Adrenal gland (tissue), 12 donors: ENCODE results near the gene RABGAP1L. TPM values are rescaled to one million over a fixed set of nuclear protein-coding genes. Genes with fewer than 3 reads are reported as not detected.

Experiments
- DNase-seq, 7 donors: peaks; one replicate each; pipeline ENCODE4 v3.0.0-alpha.2; 2019 to 2020
- H3K27ac ChIP-seq, 5 donors: fragments of 200-600 bp; sonication (generic) in 4 of 5; 1 replicate in 3 of 5; 2 replicates in 2 of 5; pipeline versions ENCODE4 v1.5.1 to v1.8.0; 2016 to 2020; ENCODE audit warnings: mild to moderate bottlenecking in 1 of 5
- H3K27me3 ChIP-seq: fragments of 200-600 bp; 2 replicates; pipeline ENCODE4 v1.8.0; 2021
- H3K36me3 ChIP-seq, 2 donors: fragments of 200-600 bp; replicated peaks in 1 of 2; 1 replicate in 1 of 2; 2 replicates in 1 of 2; pipeline versions ENCODE4 v1.5.1 to v1.8.0; 2018 to 2022
- H3K4me1 ChIP-seq, 2 donors: fragments of 200-600 bp; replicated peaks in 1 of 2; 1 replicate in 1 of 2; 2 replicates in 1 of 2; pipeline versions ENCODE4 v1.5.1 to v1.8.0; 2018 to 2021
- H3K4me3 ChIP-seq, 4 donors: fragments of 200-600 bp; sonication (generic) in 3 of 4; one replicate each; pipeline ENCODE4 v1.5.1; 2016 to 2018
- H3K9me3 ChIP-seq, 3 donors: fragments of 200-600 bp; sonication (generic) in 1 of 3; replicated peaks in 1 of 3; 1 replicate in 2 of 3; 2 replicates in 1 of 3; pipeline versions ENCODE4 v1.5.1 to v1.8.0; 2016 to 2021
- POLR2A ChIP-seq, 2 donors: fragments of 450-650 bp; IDR thresholded peaks; one replicate each; pipeline ENCODE4 v1.6.1; 2017; ENCODE audit warnings: antibody characterized with exemption in 2 of 2, mild to moderate bottlenecking in 2 of 2, moderate library complexity in 1 of 2
- WGBS, 4 donors: extraction: QIAGEN DNeasy Blood & Tissue Kit in 2 of 4; methylation state at CpG; one replicate each; pipeline versions ENCODE4 v1.1.5 to v1.1.7; 2013 to 2017; 5-methylcytosine and 5-hydroxymethylcytosine counted together
- intact Hi-C, 2 donors: fragments of 100-400 bp; cut with DNase I; formaldehyde crosslinking; loops; one replicate each; pipeline versions ENCODE4 v1.14.1 to v1.15.0; 2022 to 2023
- polyA plus RNA-seq, 3 donors: library from polyadenylated mRNA; stranded (reverse); fragments of 200-250 nt in 2 of 3; fragments of 350-450 nt in 1 of 3; fragmentation: Illumina TruSeq in 1 of 3; extraction: RNeasy Lipid Tissue Mini Kit (QIAGEN cat#74804) in 1 of 3; gene quantifications; one replicate each; pipeline ENCODE4 v1.2.3, GENCODE V29; 2013 to 2014
- total RNA-seq, 9 donors: library from RNA; depleted of rRNA in 4 of 9; stranded (reverse); fragments of >200 nt in 4 of 9; fragments of 120-200 nt in 1 of 9; fragmentation: NEBNext Ultra II Directional in 1 of 9; extraction: Animal tissue kit (Norgen Biotek cat#: 25700) in 1 of 9; gene quantifications; one replicate each; pipeline versions ENCODE4 v1.1.0 to v1.2.4, GENCODE V29; 2013 to 2023
- TF ChIP-seq, protein P1 (sequence below), 6 experiments: fragments of 450-650 bp in 4 of 6; fragments of 200-600 bp in 2 of 6; sonication (generic) in 1 of 6; IDR thresholded peaks; 1 replicate in 5 of 6; 2 replicates in 1 of 6; pipeline versions ENCODE4 v1.5.1 to v1.8.0; 2016 to 2021; ENCODE audit warnings: antibody characterized with exemption in 6 of 6, mild to moderate bottlenecking in 2 of 6, moderate library complexity in 1 of 6
- donor health status: healthy with polysubstance abuse.
- donor health status: Bipolar disorder and iron deficiency.
- donor health status: DM: yes; HTN: yes; CAD: no.
- donor health status: DM: no; HTN: no; CAD: no.
- donor health status: DM: no; HTN: no; CAD: no.
- donor health status: DM: yes; HTN: yes; CAD: no.

RABGAP1L gene
- total and polyA plus RNA-seq, 12 donors, result 10.4 to 29.9 (median 19.7) TPM

- no peaks in the 10 kb centered on the region for H3K9me3 ChIP-seq
- no peaks in the 10 kb centered on the region for H3K27me3 ChIP-seq
- intact Hi-C loops, result no loop called here
- TF ChIP-seq POLR2A (IDR thresholded peaks at IDR 0.05), result no peak
- TF ChIP-seq, protein P1, sequence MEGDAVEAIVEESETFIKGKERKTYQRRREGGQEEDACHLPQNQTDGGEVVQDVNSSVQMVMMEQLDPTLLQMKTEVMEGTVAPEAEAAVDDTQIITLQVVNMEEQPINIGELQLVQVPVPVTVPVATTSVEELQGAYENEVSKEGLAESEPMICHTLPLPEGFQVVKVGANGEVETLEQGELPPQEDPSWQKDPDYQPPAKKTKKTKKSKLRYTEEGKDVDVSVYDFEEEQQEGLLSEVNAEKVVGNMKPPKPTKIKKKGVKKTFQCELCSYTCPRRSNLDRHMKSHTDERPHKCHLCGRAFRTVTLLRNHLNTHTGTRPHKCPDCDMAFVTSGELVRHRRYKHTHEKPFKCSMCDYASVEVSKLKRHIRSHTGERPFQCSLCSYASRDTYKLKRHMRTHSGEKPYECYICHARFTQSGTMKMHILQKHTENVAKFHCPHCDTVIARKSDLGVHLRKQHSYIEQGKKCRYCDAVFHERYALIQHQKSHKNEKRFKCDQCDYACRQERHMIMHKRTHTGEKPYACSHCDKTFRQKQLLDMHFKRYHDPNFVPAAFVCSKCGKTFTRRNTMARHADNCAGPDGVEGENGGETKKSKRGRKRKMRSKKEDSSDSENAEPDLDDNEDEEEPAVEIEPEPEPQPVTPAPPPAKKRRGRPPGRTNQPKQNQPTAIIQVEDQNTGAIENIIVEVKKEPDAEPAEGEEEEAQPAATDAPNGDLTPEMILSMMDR (IDR thresholded peaks at IDR 0.05), result no peak
- H3K27ac ChIP-seq, result peak overlapping the region in 3 of 5 donors; percentile 5 to 61 (median 14)
- no peaks in the 10 kb centered on the region for H3K36me3 ChIP-seq
- peaks cover 5 to 9% of the 10 kb centered on the region in 2 donors for H3K4me1 ChIP-seq
- DNase-seq, result peak in 4 of 7 donors; percentile 29 to 56 (median 46)
- H3K4me3 ChIP-seq, result no peak overlapping the region
- 56 to 71% (median 59%) methylated on average over 4 of the region's 4 CpGs for WGBS, 4 donors
Observed at GRCh38 chr1:174976436-174977108, 817.3 kb downstream of the RABGAP1L start.

GRCh38 chr1:174982971-174983689, 823.8 kb downstream of the RABGAP1L start:
- Histone ChIP-seq H3K4me1 (no peaks in the 10 kb centered on the region), H3K36me3 (no peaks in the 10 kb centered on the region), H3K27me3 (no peaks in the 10 kb centered on the region), H3K9me3 (no peaks in the 10 kb centered on the region), H3K4me3 (no peak overlapping the region), H3K27ac (no peak overlapping the region)
- TF ChIP-seq POLR2A (IDR thresholded peaks at IDR 0.05), result no peak
- TF ChIP-seq, protein P1 (IDR thresholded peaks at IDR 0.05), result peak; percentile 48 to 74 (median 62)
- intact Hi-C loops, result loop anchor here in 1 of 2 donors (10.0 kb wide), 1 partner anchor 218 kb away; no protein-coding TSS in a partner anchor
- DNase-seq, result peak in 3 of 7 donors; percentile 18 to 58 (median 49)

DNA sequence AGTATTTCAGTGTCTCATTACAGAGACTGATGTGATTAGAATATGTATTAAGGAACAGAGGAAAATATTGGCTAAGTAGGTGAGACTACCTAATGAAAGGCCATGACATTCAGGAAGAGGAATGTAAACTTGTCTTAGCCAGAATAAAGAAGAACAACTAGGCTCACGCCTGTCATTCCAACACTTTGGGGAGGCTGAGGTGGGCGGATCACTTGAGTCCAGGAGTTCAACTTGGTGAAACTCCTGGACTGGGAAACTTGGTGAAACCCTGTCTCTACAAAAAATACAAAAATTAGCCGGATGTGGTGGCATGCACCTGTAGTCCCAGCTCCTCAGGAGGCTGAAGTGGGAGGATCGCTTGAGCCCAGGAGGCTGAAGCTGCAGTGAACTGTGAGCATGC, 825.6 kb downstream of the RABGAP1L start:
- no peaks in the 10 kb centered on the region for H3K9me3 ChIP-seq
- intact Hi-C loops, result loop anchor here in 1 of 2 donors (10.0 kb wide), 1 partner anchor 220 kb away; no protein-coding TSS in a partner anchor
- no peaks in the 10 kb centered on the region for H3K36me3 ChIP-seq
- no peak overlapping the region for H3K27ac ChIP-seq
- no peak for DNase-seq
- 92 to 97% (median 95%) methylated on average over 4 of the region's 4 CpGs for WGBS, 4 donors
- H3K4me1 ChIP-seq, result peaks cover 7% of the 10 kb centered on the region in 2 donors
- H3K4me3 ChIP-seq, result no peak overlapping the region
- no peaks in the 10 kb centered on the region for H3K27me3 ChIP-seq
- no peak for TF ChIP-seq POLR2A (IDR thresholded peaks at IDR 0.05)
- TF ChIP-seq, protein P1 (IDR thresholded peaks at IDR 0.05), result no peak

- DNase-seq, result no peak
- no peak overlapping the region for H3K4me3 ChIP-seq
- H3K27ac ChIP-seq, result no peak overlapping the region
- H3K9me3 ChIP-seq, result no peaks in the 10 kb centered on the region
- H3K36me3 ChIP-seq, result no peaks in the 10 kb centered on the region
- intact Hi-C loops, result loop anchor here in 1 of 2 donors (10.0 kb wide), 1 partner anchor 224 kb away; no protein-coding TSS in a partner anchor
- H3K27me3 ChIP-seq, result no peaks in the 10 kb centered on the region
- TF ChIP-seq POLR2A (IDR thresholded peaks at IDR 0.05), result no peak
- TF ChIP-seq, protein P1 (IDR thresholded peaks at IDR 0.05), result no peak
- H3K4me1 ChIP-seq, result peaks cover 11 to 18% of the 10 kb centered on the region in 2 donors
Observed at GRCh38 chr1:174988539-174988938, 829.2 kb downstream of the RABGAP1L start.
